Liver (tissue), 9 donors: Measurements from ENCODE around the gene MUTYH. TPM values are rescaled to one million over a fixed set of nuclear protein-coding genes. Genes with fewer than 3 reads are reported as not detected.

Experiments used
- DNase-seq: peaks from one replicate; pipeline ENCODE4 v3.0.0-alpha.2; 2017; ENCODE audit warnings: low spot score
- H3K27ac ChIP-seq, 2 donors: one replicate each; pipeline ENCODE4 v1.7.0; 2013; ENCODE audit warnings: inconsistent platforms in 2 of 2, low read length in 2 of 2, control low read depth in 1 of 2, low read depth in 1 of 2, mild to moderate bottlenecking in 1 of 2
- H3K27me3 ChIP-seq, 4 donors: one replicate each; pipeline versions ENCODE4 v1.6.1 to v1.7.0; 2013; ENCODE audit warnings: low read length in 3 of 4, inconsistent platforms in 1 of 4, mild to moderate bottlenecking in 1 of 4, moderate library complexity in 1 of 4; ENCODE audit not compliant: control insufficient read depth in 4 of 4, insufficient read depth in 4 of 4
- H3K36me3 ChIP-seq, 4 donors: one replicate each; pipeline versions ENCODE4 v1.6.1 to v1.7.0; 2013; ENCODE audit warnings: low read length in 3 of 4, mild to moderate bottlenecking in 3 of 4, low read depth in 1 of 4, moderate library complexity in 1 of 4; ENCODE audit not compliant: control insufficient read depth in 4 of 4, insufficient read depth in 3 of 4
- H3K4me1 ChIP-seq, 4 donors: one replicate each; pipeline versions ENCODE4 v1.6.1 to v1.7.0; 2013; ENCODE audit warnings: low read length in 3 of 4, mild to moderate bottlenecking in 3 of 4, moderate library complexity in 1 of 4; ENCODE audit not compliant: control insufficient read depth in 4 of 4, insufficient read depth in 4 of 4
- H3K4me3 ChIP-seq, 3 donors: one replicate each; pipeline versions ENCODE4 v1.6.1 to v1.7.0; 2013; ENCODE audit warnings: low read length in 3 of 3, control low read depth in 1 of 3, low read depth in 1 of 3, mild to moderate bottlenecking in 1 of 3
- H3K9ac ChIP-seq, 2 donors: one replicate each; pipeline ENCODE4 v1.7.0; 2013; ENCODE audit warnings: low read length in 2 of 2, mild to moderate bottlenecking in 2 of 2, moderate library complexity in 2 of 2, control low read depth in 1 of 2, low read depth in 1 of 2
- H3K9me3 ChIP-seq, 4 donors: one replicate each; pipeline versions ENCODE4 v1.6.1 to v1.7.0; 2013; ENCODE audit warnings: low read length in 3 of 4; ENCODE audit not compliant: control insufficient read depth in 4 of 4
- ATF3 ChIP-seq: IDR thresholded peaks from 2 replicates; pipeline ENCODE4 v1.6.1; 2016; ENCODE audit warnings: antibody characterized with exemption
- CTCF ChIP-seq: fragments of 150-350 bp; IDR thresholded peaks from 2 replicates; pipeline ENCODE4 v1.5.1; 2017; ENCODE audit warnings: improper control_type of control experiment, low read depth, low read length; ENCODE audit not compliant: missing input control
- EGR1 ChIP-seq, 2 donors: IDR thresholded peaks; 2 replicates each; pipeline ENCODE4 v1.6.1; 2016 to 2018; ENCODE audit warnings: antibody characterized with exemption in 2 of 2, low read depth in 2 of 2
- FOXA1 ChIP-seq: IDR thresholded peaks from 2 replicates; pipeline ENCODE4 v1.6.1; 2016; ENCODE audit warnings: antibody characterized with exemption
- FOXA2 ChIP-seq: IDR thresholded peaks from 2 replicates; pipeline ENCODE4 v1.6.1; 2016; ENCODE audit warnings: antibody characterized with exemption
- GABPA ChIP-seq, 2 donors: IDR thresholded peaks in 1 of 2; conservative IDR thresholded peaks in 1 of 2; 2 replicates each; pipeline ENCODE4 v1.6.1; 2016; ENCODE audit warnings: antibody characterized with exemption in 2 of 2, mild to moderate bottlenecking in 1 of 2, moderate library complexity in 1 of 2
- HNF4A ChIP-seq, 2 donors: conservative IDR thresholded peaks; 2 replicates each; pipeline ENCODE4 v1.6.1; 2016; ENCODE audit warnings: antibody characterized with exemption in 2 of 2, mild to moderate bottlenecking in 2 of 2
- HNF4G ChIP-seq: IDR thresholded peaks from 2 replicates; pipeline ENCODE4 v1.6.1; 2016; ENCODE audit warnings: antibody characterized with exemption
- NR2F2 ChIP-seq: IDR thresholded peaks from 2 replicates; pipeline ENCODE4 v1.6.1; 2016; ENCODE audit warnings: antibody characterized with exemption
- RAD21 ChIP-seq, 2 donors: IDR thresholded peaks; 2 replicates each; pipeline ENCODE4 v1.6.1; 2016; ENCODE audit warnings: antibody characterized with exemption in 2 of 2, mild to moderate bottlenecking in 2 of 2
- REST ChIP-seq: IDR thresholded peaks from 2 replicates; pipeline ENCODE4 v1.6.1; 2016; ENCODE audit warnings: antibody characterized with exemption, mild to moderate bottlenecking
- RXRA ChIP-seq, 2 donors: IDR thresholded peaks; 2 replicates each; pipeline ENCODE4 v1.6.1; 2017 to 2018; ENCODE audit warnings: antibody characterized with exemption in 2 of 2, mild to moderate bottlenecking in 1 of 2
- SP1 ChIP-seq: IDR thresholded peaks from 2 replicates; pipeline ENCODE4 v1.6.1; 2018; ENCODE audit warnings: antibody characterized with exemption, mild to moderate bottlenecking
- TAF1 ChIP-seq: conservative IDR thresholded peaks from 2 replicates; pipeline ENCODE4 v1.6.1; 2016; ENCODE audit warnings: antibody characterized with exemption, mild to moderate bottlenecking
- YY1 ChIP-seq: IDR thresholded peaks from 2 replicates; pipeline ENCODE4 v1.6.1; 2016; ENCODE audit warnings: antibody characterized with exemption, mild to moderate bottlenecking
- WGBS: extraction: QIAGEN DNeasy Blood & Tissue Kit; methylation state at CpG from one replicate; pipeline ENCODE4 v1.1.7; 2013; 5-methylcytosine and 5-hydroxymethylcytosine counted together
- polyA plus RNA-seq, 2 donors: library from polyadenylated mRNA; stranded (reverse) in 1 of 2; unstranded in 1 of 2; fragments of 200-250 nt in 1 of 2; fragments of >200 nt in 1 of 2; fragmentation: Nextera tagmentation in 1 of 2; extraction: Ambion mirVana in 1 of 2; gene quantifications; one replicate each; pipeline versions ENCODE4 v1.2.1 to v1.2.3, GENCODE V29; 2013 to 2015
- total RNA-seq, 2 donors: library from RNA; depleted of rRNA; stranded (reverse); fragments of >200 nt; gene quantifications; one replicate each; pipeline ENCODE4 v1.2.3, GENCODE V29; 2014
- TF ChIP-seq, protein P1 (sequence below): IDR thresholded peaks from 2 replicates; pipeline ENCODE4 v1.6.1; 2016; ENCODE audit warnings: antibody characterized with exemption
- TF ChIP-seq, protein P2 (sequence below): IDR thresholded peaks from 2 replicates; pipeline ENCODE4 v1.6.1; 2016; ENCODE audit warnings: antibody characterized with exemption
- donor health status: healthy.
- donor health status: healthy.
- donor health status: healthy.
- donor health status: healthy.
- donor health status: healthy.

Gene MUTYH
- total and polyA plus RNA-seq, 4 donors, result 5.2 to 10.0 (median 8.2) TPM

GRCh38 chr1:45378184-45378583 is 37.9 kb upstream of the MUTYH start (continued):
- TF ChIP-seq, protein P1, sequence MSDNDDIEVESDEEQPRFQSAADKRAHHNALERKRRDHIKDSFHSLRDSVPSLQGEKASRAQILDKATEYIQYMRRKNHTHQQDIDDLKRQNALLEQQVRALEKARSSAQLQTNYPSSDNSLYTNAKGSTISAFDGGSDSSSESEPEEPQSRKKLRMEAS, result no peak
- no peak for TF ChIP-seq FOXA1
- no peak for TF ChIP-seq NR2F2
- no peak for TF ChIP-seq GABPA (IDR thresholded peaks at IDR 0.05 in 1 of 2, conservative IDR thresholded peaks at IDR 0.05 in 1 of 2)
- no peak for TF ChIP-seq RXRA (IDR thresholded peaks at IDR 0.05)
- TF ChIP-seq TAF1, result no peak
- TF ChIP-seq HNF4A (conservative IDR thresholded peaks at IDR 0.05), result no peak
- no peak for TF ChIP-seq FOXA2
- TF ChIP-seq YY1, result no peak
- TF ChIP-seq, protein P2, sequence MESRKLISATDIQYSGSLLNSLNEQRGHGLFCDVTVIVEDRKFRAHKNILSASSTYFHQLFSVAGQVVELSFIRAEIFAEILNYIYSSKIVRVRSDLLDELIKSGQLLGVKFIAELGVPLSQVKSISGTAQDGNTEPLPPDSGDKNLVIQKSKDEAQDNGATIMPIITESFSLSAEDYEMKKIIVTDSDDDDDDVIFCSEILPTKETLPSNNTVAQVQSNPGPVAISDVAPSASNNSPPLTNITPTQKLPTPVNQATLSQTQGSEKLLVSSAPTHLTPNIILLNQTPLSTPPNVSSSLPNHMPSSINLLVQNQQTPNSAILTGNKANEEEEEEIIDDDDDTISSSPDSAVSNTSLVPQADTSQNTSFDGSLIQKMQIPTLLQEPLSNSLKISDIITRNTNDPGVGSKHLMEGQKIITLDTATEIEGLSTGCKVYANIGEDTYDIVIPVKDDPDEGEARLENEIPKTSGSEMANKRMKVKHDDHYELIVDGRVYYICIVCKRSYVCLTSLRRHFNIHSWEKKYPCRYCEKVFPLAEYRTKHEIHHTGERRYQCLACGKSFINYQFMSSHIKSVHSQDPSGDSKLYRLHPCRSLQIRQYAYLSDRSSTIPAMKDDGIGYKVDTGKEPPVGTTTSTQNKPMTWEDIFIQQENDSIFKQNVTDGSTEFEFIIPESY, result no peak

DNA sequence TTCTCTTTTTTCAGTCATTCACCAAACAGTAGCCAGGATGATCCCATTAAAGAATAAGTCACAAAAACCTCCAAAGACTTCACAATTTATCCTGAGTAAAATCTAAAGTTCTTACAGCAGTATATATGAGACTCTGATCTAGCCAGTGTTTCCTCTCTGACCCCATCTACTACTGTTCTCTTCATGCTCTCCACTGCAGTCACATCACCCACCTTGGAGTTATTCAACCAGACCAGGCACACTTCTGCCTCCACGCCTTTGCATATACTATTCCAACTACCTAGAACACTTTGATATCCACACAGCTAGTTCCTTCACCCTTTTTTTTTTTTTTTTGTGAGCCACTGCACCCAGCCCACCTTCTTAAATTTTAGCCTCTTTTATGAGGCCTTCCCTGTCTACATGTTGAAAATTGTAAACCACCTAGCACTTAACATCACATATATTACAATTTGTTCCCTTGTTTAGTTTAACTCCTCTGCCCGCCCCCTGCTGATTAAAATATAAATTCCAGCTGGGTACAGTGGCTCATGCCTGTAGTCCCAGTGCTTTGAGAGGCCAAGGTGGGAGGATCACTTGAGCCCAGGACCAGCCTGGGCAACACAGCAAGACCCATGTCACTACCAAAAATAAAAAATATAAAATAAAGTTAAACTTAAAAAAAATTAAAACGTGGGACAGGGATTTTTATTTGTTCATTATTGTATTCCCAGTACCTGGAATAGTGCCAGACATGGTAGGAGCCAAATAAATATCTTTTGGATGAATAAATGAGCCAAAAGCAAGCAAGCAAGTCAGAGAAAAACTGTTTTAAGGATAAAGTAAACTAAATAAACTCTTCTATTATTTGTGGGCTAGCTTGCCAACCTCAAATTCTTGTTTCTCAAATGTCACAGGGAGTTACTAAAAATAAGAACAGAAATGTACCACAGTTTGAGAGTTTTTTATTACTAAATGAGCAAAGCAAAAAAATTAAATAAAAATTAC is 35.2 kb upstream of the MUTYH start:
- TF ChIP-seq RAD21 (IDR thresholded peaks at IDR 0.05) (no peak), HNF4G (no peak), FOXA2 (no peak), CTCF (no peak), TAF1 (no peak), SP1 (no peak), NR2F2 (no peak), ATF3 (no peak), RXRA (IDR thresholded peaks at IDR 0.05) (no peak)
- TF ChIP-seq, protein P1, result no peak
- 64% methylated on average over 3 of the region's 3 CpGs for WGBS
- no peaks in the 10 kb centered on the region for H3K9me3 ChIP-seq

GRCh38 chr1:45373573-45373972 is 33.3 kb upstream of the MUTYH start:
- Histone ChIP-seq H3K4me1 (no peaks in the 10 kb centered on the region), H3K36me3 (no peaks in the 10 kb centered on the region), H3K4me3 (no peak overlapping the region), H3K9ac (no peak overlapping the region), H3K27ac (no peak overlapping the region), H3K9me3 (no peaks in the 10 kb centered on the region), H3K27me3 (no peaks in the 10 kb centered on the region)
- TF ChIP-seq, protein P1, result no peak
- TF ChIP-seq REST (no peak), RAD21 (IDR thresholded peaks at IDR 0.05) (no peak), HNF4G (no peak), EGR1 (IDR thresholded peaks at IDR 0.05; ENCODE audit: low read depth in 2 of 2) (no peak), YY1 (no peak), GABPA (IDR thresholded peaks at IDR 0.05 in 1 of 2, conservative IDR thresholded peaks at IDR 0.05 in 1 of 2) (no peak), NR2F2 (no peak), FOXA1 (no peak), RXRA (IDR thresholded peaks at IDR 0.05) (no peak), SP1 (no peak)
- TF ChIP-seq, protein P2, result no peak
- DNase-seq, result no peak

More for the DNA sequence above, 35.2 kb upstream of the MUTYH start:
- no peak overlapping the region for H3K27ac ChIP-seq
- no peak overlapping the region for H3K9ac ChIP-seq
- H3K27me3 ChIP-seq, result no peaks in the 10 kb centered on the region
- no peaks in the 10 kb centered on the region for H3K4me1 ChIP-seq
- H3K36me3 ChIP-seq, result no peaks in the 10 kb centered on the region
- DNase-seq, result no peak
- H3K4me3 ChIP-seq, result no peak overlapping the region
